ENCODE results near the gene CTSW.

The CTSW gene

GRCh38 chr11:65898656-65899355 lies 19.2 kb downstream of the CTSW start:
- H3K27ac ChIP-seq, result peak overlapping the region; percentile 100
- DNase-seq (ENCODE audit: low read depth, low spot score), result no peak

- H3K27ac ChIP-seq, result peak overlapping the region; percentile 100
- DNase-seq (ENCODE audit: low read depth, low spot score), result no peak
Measured at GRCh38 chr11:65899356-65900124, 19.9 kb downstream of the CTSW start.

GRCh38 chr11:65900125-65900898 lies 20.7 kb downstream of the CTSW start, which contains the start of gene FOSL1:
TSS of gene FOSL1 (minus strand) at chr11:65900388. CDS start at chr11:65900339, 49 bp downstream.
- DNase-seq (ENCODE audit: low read depth, low spot score), result peak; percentile 96
- H3K27ac ChIP-seq, result peak within 1 kb of the TSS; percentile 100

GRCh38 chr11:65900899-65901180 lies 21.2 kb downstream of the CTSW start:
- H3K27ac ChIP-seq, result peak overlapping the region; percentile 100

GRCh38 chr11:65903068-65903481 lies 23.4 kb downstream of the CTSW start:
- peak overlapping the region; percentile 100 for H3K27ac ChIP-seq
- no peak for DNase-seq (ENCODE audit: low read depth, low spot score)

More at GRCh38 chr11:65900899-65901180, 21.2 kb downstream of the CTSW start:
- DNase-seq (ENCODE audit: low read depth, low spot score), result no peak

GRCh38 chr11:65903715-65904114 lies 24.1 kb downstream of the CTSW start:
- H3K27ac ChIP-seq, result peak overlapping the region; percentile 100
- no peak for DNase-seq (ENCODE audit: low read depth, low spot score)

GRCh38 chr11:65906602-65907001 lies 27.0 kb downstream of the CTSW start:
- no peak for DNase-seq (ENCODE audit: low read depth, low spot score)
- H3K27ac ChIP-seq, result peak overlapping the region; percentile 48

- no peak overlapping the region for H3K27ac ChIP-seq
- DNase-seq (ENCODE audit: low read depth, low spot score), result no peak
Measured at GRCh38 chr11:65907878-65908277, 28.2 kb downstream of the CTSW start.

- DNase-seq (ENCODE audit: low read depth, low spot score), result no peak
- peak overlapping the region; percentile 99 for H3K27ac ChIP-seq
Measured at GRCh38 chr11:65911682-65912568, 32.3 kb downstream of the CTSW start.

- peak overlapping the region; percentile 99 for H3K27ac ChIP-seq
- DNase-seq (ENCODE audit: low read depth, low spot score), result no peak
Measured at GRCh38 chr11:65912845-65913244, 33.2 kb downstream of the CTSW start.

GRCh38 chr11:65915101-65915820 lies 35.6 kb downstream of the CTSW start:
- DNase-seq (ENCODE audit: low read depth, low spot score), result no peak
- H3K27ac ChIP-seq, result peak overlapping the region; percentile 99

- H3K27ac ChIP-seq, result peak overlapping the region; percentile 99
- DNase-seq (ENCODE audit: low read depth, low spot score), result peak; percentile 74
Measured at GRCh38 chr11:65915821-65916251, 36.2 kb downstream of the CTSW start.

- H3K27ac ChIP-seq, result peak overlapping the region; percentile 99
- DNase-seq (ENCODE audit: low read depth, low spot score), result no peak
Measured at GRCh38 chr11:65916391-65916790, 36.8 kb downstream of the CTSW start.

GRCh38 chr11:65917077-65917433 lies 37.4 kb downstream of the CTSW start:
- no peak for DNase-seq (ENCODE audit: low read depth, low spot score)
- peak overlapping the region; percentile 99 for H3K27ac ChIP-seq

GRCh38 chr11:65917434-65918210 lies 38.0 kb downstream of the CTSW start:
- peak overlapping the region; percentile 99 for H3K27ac ChIP-seq
- no peak for DNase-seq (ENCODE audit: low read depth, low spot score)

GRCh38 chr11:65918211-65919140 lies 38.8 kb downstream of the CTSW start, which contains the start of gene C11orf68:
TSS of gene C11orf68 (minus strand) at chr11:65919062. CDS start at chr11:65919031, 31 bp downstream.
- peak within 1 kb of the TSS; percentile 99 for H3K27ac ChIP-seq
- DNase-seq (ENCODE audit: low read depth, low spot score), result no peak

GRCh38 chr11:65919141-65919572 lies 39.5 kb downstream of the CTSW start, which contains the start of gene DRAP1:
TSS of gene DRAP1 (plus strand) at chr11:65919426. CDS start at chr11:65919502, 76 bp downstream.
- peak within 1 kb of the TSS; percentile 99 for H3K27ac ChIP-seq
- peak; percentile 90 for DNase-seq (ENCODE audit: low read depth, low spot score)
